ENCODE data around the gene PLRG1.

PLRG1 gene

DNA sequence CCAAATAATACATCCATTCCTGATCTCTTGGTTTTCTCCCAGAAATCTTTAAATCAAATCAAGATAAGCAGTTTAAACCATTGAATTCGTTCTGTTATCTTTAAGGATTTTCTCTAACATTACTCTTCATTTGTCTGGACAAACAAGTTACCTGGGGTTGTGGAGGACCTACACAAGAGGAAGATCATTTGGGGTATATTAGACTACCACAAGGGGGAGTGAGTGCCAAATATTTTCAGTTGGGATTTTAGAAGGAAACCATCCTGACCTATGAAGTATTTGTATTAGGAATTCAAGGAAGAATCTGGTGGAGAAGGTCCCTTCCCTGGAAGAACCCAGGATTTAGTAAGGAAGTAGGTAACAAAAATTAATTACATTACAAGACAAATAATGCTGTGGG, 46.6 kb downstream of the PLRG1 start:
- no peak overlapping the region for H2AFZ ChIP-seq (ENCODE audit: low read length)
- no peaks in the 10 kb centered on the region for H3K79me2 ChIP-seq (ENCODE audit: low read length)
- TF ChIP-seq, protein P1, sequence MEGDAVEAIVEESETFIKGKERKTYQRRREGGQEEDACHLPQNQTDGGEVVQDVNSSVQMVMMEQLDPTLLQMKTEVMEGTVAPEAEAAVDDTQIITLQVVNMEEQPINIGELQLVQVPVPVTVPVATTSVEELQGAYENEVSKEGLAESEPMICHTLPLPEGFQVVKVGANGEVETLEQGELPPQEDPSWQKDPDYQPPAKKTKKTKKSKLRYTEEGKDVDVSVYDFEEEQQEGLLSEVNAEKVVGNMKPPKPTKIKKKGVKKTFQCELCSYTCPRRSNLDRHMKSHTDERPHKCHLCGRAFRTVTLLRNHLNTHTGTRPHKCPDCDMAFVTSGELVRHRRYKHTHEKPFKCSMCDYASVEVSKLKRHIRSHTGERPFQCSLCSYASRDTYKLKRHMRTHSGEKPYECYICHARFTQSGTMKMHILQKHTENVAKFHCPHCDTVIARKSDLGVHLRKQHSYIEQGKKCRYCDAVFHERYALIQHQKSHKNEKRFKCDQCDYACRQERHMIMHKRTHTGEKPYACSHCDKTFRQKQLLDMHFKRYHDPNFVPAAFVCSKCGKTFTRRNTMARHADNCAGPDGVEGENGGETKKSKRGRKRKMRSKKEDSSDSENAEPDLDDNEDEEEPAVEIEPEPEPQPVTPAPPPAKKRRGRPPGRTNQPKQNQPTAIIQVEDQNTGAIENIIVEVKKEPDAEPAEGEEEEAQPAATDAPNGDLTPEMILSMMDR (IDR thresholded peaks at IDR 0.05; ENCODE audit: low read length), result peak; percentile 62
- TF ChIP-seq EZH2phosphoT487 (IDR thresholded peaks at IDR 0.05; ENCODE audit: low read length), result no peak
- H3K9me3 ChIP-seq (replicated peaks; ENCODE audit: insufficient read depth, low read length), result no peaks in the 10 kb centered on the region
- H3K9me2 ChIP-seq (replicated peaks; ENCODE audit: insufficient read depth, low read length), result no peaks in the 10 kb centered on the region
- no peak overlapping the region for H3K4me2 ChIP-seq (ENCODE audit: low read depth, low read length)
- peak; percentile 34 for DNase-seq
- no peaks in the 10 kb centered on the region for H3F3A ChIP-seq (ENCODE audit: insufficient read depth, low read length)
- no peak overlapping the region for H3K27ac ChIP-seq (ENCODE audit: low read length)
- H3K36me3 ChIP-seq (replicated peaks; ENCODE audit: insufficient read depth, low read length), result no peaks in the 10 kb centered on the region
- H3K4me3 ChIP-seq (ENCODE audit: low read length), result no peak overlapping the region
- no peaks in the 10 kb centered on the region for H4K20me1 ChIP-seq (ENCODE audit: insufficient read depth, low read length)
- H3K9ac ChIP-seq (ENCODE audit: low read length), result no peak overlapping the region
- H3K27me3 ChIP-seq (replicated peaks; ENCODE audit: insufficient read depth, low read length), result no peaks in the 10 kb centered on the region
- H3K4me1 ChIP-seq (ENCODE audit: low read length), result no peaks in the 10 kb centered on the region

DNA sequence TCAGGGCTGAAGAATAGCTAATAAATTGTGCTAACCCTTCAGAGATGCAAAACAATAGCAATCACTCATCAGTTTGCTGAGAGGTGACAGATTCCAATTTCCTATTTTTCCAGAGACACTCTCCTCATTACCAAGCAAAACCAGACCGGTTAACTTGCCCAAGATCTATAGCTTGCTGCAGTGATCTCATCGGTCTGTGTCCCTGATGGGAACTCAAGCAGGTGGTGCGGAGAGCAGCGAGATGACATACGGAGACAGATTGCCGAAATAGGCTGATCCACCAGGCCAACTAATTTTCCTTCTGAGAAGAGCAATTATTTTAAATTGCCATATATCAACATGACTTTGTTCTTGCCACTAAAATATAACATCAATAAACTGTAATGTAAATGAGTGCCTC, 48.1 kb downstream of the PLRG1 start:
- DNase-seq, result no peak
- H3F3A ChIP-seq (ENCODE audit: insufficient read depth, low read length), result no peaks in the 10 kb centered on the region
- H3K4me3 ChIP-seq (ENCODE audit: low read length), result no peak overlapping the region
- H3K9ac ChIP-seq (ENCODE audit: low read length), result no peak overlapping the region
- TF ChIP-seq EZH2phosphoT487 (IDR thresholded peaks at IDR 0.05; ENCODE audit: low read length) (no peak), EZH2 (optimal IDR thresholded peaks at IDR 0.05; ENCODE audit: low read depth, low read length) (no peak)
- TF ChIP-seq, protein P1 (IDR thresholded peaks at IDR 0.05; ENCODE audit: low read length), result no peak
- H3K4me1 ChIP-seq (ENCODE audit: low read length), result no peaks in the 10 kb centered on the region
- no peaks in the 10 kb centered on the region for H3K27me3 ChIP-seq (replicated peaks; ENCODE audit: insufficient read depth, low read length)
- H3K79me2 ChIP-seq (ENCODE audit: low read length), result no peaks in the 10 kb centered on the region
- H3K4me2 ChIP-seq (ENCODE audit: low read depth, low read length), result no peak overlapping the region
- no peak overlapping the region for H3K27ac ChIP-seq (ENCODE audit: low read length)
- H3K9me2 ChIP-seq (replicated peaks; ENCODE audit: insufficient read depth, low read length), result no peaks in the 10 kb centered on the region
- no peak overlapping the region for H2AFZ ChIP-seq (ENCODE audit: low read length)
- H4K20me1 ChIP-seq (ENCODE audit: insufficient read depth, low read length), result no peaks in the 10 kb centered on the region
- no peaks in the 10 kb centered on the region for H3K36me3 ChIP-seq (replicated peaks; ENCODE audit: insufficient read depth, low read length)
- H3K9me3 ChIP-seq (replicated peaks; ENCODE audit: insufficient read depth, low read length), result no peaks in the 10 kb centered on the region

DNA sequence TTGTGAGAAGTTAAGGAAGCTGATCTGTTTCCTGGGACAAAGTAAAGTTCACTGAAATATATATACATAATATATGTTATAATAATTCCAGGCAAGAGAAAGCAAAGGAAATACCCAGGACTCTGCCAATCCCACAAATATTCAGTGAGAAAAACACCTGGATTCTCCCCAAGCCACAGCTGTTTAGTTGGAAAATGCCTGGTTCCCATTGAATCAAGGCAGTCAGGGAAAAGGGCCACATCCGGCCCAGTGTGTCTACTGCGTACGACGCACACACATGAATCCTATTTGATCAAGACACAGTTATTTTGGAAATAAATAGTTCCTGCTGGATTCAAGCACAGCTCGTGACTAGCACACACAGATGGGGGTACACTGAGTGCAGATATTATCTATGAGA, 52.3 kb downstream of the PLRG1 start:
- Histone ChIP-seq H3K27ac (ENCODE audit: low read length) (no peak overlapping the region), H3K36me3 (replicated peaks; ENCODE audit: insufficient read depth, low read length) (no peaks in the 10 kb centered on the region), H3F3A (ENCODE audit: insufficient read depth, low read length) (no peaks in the 10 kb centered on the region), H2AFZ (ENCODE audit: low read length) (no peak overlapping the region), H4K20me1 (ENCODE audit: insufficient read depth, low read length) (no peaks in the 10 kb centered on the region), H3K9me2 (replicated peaks; ENCODE audit: insufficient read depth, low read length) (no peaks in the 10 kb centered on the region), H3K9ac (ENCODE audit: low read length) (no peak overlapping the region), H3K4me3 (ENCODE audit: low read length) (no peak overlapping the region), H3K4me1 (ENCODE audit: low read length) (no peaks in the 10 kb centered on the region), H3K4me2 (ENCODE audit: low read depth, low read length) (no peak overlapping the region), H3K9me3 (replicated peaks; ENCODE audit: insufficient read depth, low read length) (no peaks in the 10 kb centered on the region), H3K27me3 (replicated peaks; ENCODE audit: insufficient read depth, low read length) (no peaks in the 10 kb centered on the region), H3K79me2 (ENCODE audit: low read length) (no peaks in the 10 kb centered on the region)
- TF ChIP-seq EZH2phosphoT487 (IDR thresholded peaks at IDR 0.05; ENCODE audit: low read length), result no peak
- TF ChIP-seq, protein P1 (IDR thresholded peaks at IDR 0.05; ENCODE audit: low read length), result no peak
- DNase-seq, result no peak
